OCI-LY1 (cell line): ENCODE data around the gene TMEM132C.

Experiments
- H2AFZ ChIP-seq: fragments of 200-600 bp; sonication (generic), shearing (Covaris generic); 2 replicates; pipeline ENCODE4 v1.6.0; 2014; ENCODE audit warnings: antibody characterized with exemption, mild to moderate bottlenecking, low read length
- H3F3A ChIP-seq: fragments of 200-600 bp; sonication (generic), shearing (Covaris generic); 2 replicates; pipeline ENCODE4 v1.6.0; 2014; ENCODE audit warnings: mild to moderate bottlenecking, antibody characterized with exemption, low read length, moderate library complexity; ENCODE audit not compliant: insufficient read depth
- H3K27ac ChIP-seq: fragments of 200-600 bp; sonication (generic); 2 replicates; pipeline ENCODE4 v1.5.1; 2014; ENCODE audit warnings: low read length, mixed run types, mild to moderate bottlenecking, low read depth; ENCODE audit not compliant: poor library complexity, severe bottlenecking
- H3K27me3 ChIP-seq: fragments of 200-600 bp; sonication (generic); 2 replicates; pipeline ENCODE4 v1.6.0; 2014; ENCODE audit warnings: antibody characterized with exemption, mild to moderate bottlenecking, low read length, moderate library complexity; ENCODE audit not compliant: insufficient read depth
- H3K36me3 ChIP-seq: fragments of 200-600 bp; sonication (generic); 2 replicates; pipeline ENCODE4 v1.6.1; 2014; ENCODE audit warnings: mild to moderate bottlenecking, antibody characterized with exemption, low read length, moderate library complexity, mixed read lengths; ENCODE audit not compliant: insufficient read depth
- H3K4me1 ChIP-seq: fragments of 200-600 bp; sonication (generic); 2 replicates; pipeline ENCODE4 v1.5.1; 2014; ENCODE audit warnings: mild to moderate bottlenecking, low read length, moderate library complexity; ENCODE audit not compliant: insufficient read depth, severe bottlenecking
- H3K4me2 ChIP-seq: fragments of 200-600 bp; sonication (generic), shearing (Covaris generic); 2 replicates; pipeline ENCODE4 v1.6.1; 2014; ENCODE audit warnings: low read length
- H3K4me3 ChIP-seq: fragments of 200-600 bp; sonication (generic); 2 replicates; pipeline ENCODE4 v1.5.1; 2014; ENCODE audit warnings: low read length, low read depth, mild to moderate bottlenecking, mixed read lengths; ENCODE audit not compliant: poor library complexity, severe bottlenecking
- H3K79me2 ChIP-seq: fragments of 200-600 bp; shearing (Covaris generic); 2 replicates; pipeline ENCODE4 v1.6.1; 2016; ENCODE audit warnings: mixed run types, low read length, mixed read lengths; ENCODE audit not compliant: insufficient read depth
- H3K9ac ChIP-seq: fragments of 200-600 bp; sonication (generic), shearing (Covaris generic); 2 replicates; pipeline ENCODE4 v1.6.1; 2014; ENCODE audit warnings: mild to moderate bottlenecking, low read length, mixed read lengths
- H3K9me2 ChIP-seq: fragments of 200-600 bp; sonication (generic), shearing (Covaris generic); 2 replicates; pipeline ENCODE4 v1.6.1; 2014; ENCODE audit warnings: low read depth, mild to moderate bottlenecking, low read length, mixed read lengths
- H3K9me3 ChIP-seq: fragments of 200-600 bp; shearing (Covaris generic); 2 replicates; pipeline ENCODE4 v1.6.1; 2014; ENCODE audit warnings: low read length, mixed read lengths
- H4K20me1 ChIP-seq: fragments of 200-600 bp; sonication (generic), shearing (Covaris generic); 2 replicates; pipeline ENCODE4 v1.6.0; 2016; ENCODE audit warnings: mild to moderate bottlenecking, low read length; ENCODE audit not compliant: insufficient read depth
- EZH2 ChIP-seq: fragments of 200-600 bp; sonication (generic), shearing (Covaris generic); IDR thresholded peaks from 2 replicates; pipeline ENCODE4 v1.8.0; 2017; ENCODE audit warnings: borderline replicate concordance, mixed run types, mild to moderate bottlenecking, antibody characterized with exemption, low read length, moderate library complexity, mixed read lengths
- TF ChIP-seq, protein P1 (sequence below): fragments of 200-600 bp; sonication (generic), shearing (Covaris generic); IDR thresholded peaks from 2 replicates; pipeline ENCODE4 v1.5.1; 2017; ENCODE audit warnings: mild to moderate bottlenecking, antibody characterized with exemption, low read length, moderate library complexity, mixed read lengths

Gene TMEM132C

DNA sequence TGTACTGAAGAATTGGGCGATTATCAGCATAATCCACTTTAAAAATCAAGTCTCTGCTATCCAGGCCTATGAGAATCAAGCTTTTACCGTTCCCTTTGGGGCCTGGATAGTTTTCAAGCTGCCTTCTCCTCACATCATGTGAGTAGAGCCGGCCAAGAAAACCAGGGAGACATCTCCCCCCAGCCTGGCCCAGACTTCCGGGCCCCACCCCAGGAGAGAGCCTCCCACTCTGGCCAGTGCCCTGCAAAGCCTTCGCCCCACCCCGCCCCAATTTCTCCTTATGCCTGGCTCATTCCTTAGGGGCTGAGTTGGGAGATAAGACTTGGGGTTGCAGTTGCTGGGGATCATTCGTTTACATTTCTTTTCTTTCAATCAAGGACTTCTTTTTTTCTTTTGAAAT lies 1.4 kb upstream of the TMEM132C start:
- no peaks in the 10 kb centered on the region for H3K9me3 ChIP-seq
- no peaks in the 10 kb centered on the region for H3K9me2 ChIP-seq
- no peaks in the 10 kb centered on the region for H3K4me1 ChIP-seq
- H3K4me3 ChIP-seq: no peak overlapping the region
- H3F3A ChIP-seq: no peaks in the 10 kb centered on the region
- H3K27me3 ChIP-seq: no peaks in the 10 kb centered on the region
- H2AFZ ChIP-seq: no peak overlapping the region
- H4K20me1 ChIP-seq: no peaks in the 10 kb centered on the region
- H3K4me2 ChIP-seq: no peak overlapping the region
- H3K9ac ChIP-seq: no peak overlapping the region
- TF ChIP-seq, protein P1, sequence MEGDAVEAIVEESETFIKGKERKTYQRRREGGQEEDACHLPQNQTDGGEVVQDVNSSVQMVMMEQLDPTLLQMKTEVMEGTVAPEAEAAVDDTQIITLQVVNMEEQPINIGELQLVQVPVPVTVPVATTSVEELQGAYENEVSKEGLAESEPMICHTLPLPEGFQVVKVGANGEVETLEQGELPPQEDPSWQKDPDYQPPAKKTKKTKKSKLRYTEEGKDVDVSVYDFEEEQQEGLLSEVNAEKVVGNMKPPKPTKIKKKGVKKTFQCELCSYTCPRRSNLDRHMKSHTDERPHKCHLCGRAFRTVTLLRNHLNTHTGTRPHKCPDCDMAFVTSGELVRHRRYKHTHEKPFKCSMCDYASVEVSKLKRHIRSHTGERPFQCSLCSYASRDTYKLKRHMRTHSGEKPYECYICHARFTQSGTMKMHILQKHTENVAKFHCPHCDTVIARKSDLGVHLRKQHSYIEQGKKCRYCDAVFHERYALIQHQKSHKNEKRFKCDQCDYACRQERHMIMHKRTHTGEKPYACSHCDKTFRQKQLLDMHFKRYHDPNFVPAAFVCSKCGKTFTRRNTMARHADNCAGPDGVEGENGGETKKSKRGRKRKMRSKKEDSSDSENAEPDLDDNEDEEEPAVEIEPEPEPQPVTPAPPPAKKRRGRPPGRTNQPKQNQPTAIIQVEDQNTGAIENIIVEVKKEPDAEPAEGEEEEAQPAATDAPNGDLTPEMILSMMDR: no peak
- TF ChIP-seq EZH2: no peak
- no peaks in the 10 kb centered on the region for H3K79me2 ChIP-seq
- no peaks in the 10 kb centered on the region for H3K36me3 ChIP-seq
- H3K27ac ChIP-seq: no peak overlapping the region

DNA sequence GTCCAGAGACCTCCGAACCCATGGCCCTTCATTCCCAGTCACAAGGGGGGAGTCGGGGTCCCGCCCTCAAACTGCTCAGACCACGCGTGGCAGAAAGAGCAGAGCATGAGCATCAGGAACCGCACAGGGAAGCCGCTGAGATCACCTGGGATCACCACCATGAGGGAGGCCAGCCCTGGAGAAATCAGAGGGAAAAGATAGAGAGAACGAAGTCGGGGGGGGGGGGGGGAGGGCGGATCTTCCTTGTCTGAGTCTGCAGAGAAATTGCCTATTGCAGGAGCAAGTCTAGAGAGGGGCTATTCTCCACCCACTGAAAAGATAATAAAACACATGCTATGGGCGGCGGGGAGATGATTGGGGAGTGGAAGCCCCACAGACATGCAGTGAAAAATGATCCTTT lies 884 bp upstream of the TMEM132C start:
- Histone ChIP-seq H3K4me1 (no peaks in the 10 kb centered on the region), H4K20me1 (no peaks in the 10 kb centered on the region), H3K36me3 (no peaks in the 10 kb centered on the region), H3K4me3 (no peak overlapping the region), H3K27me3 (no peaks in the 10 kb centered on the region), H3K9me3 (no peaks in the 10 kb centered on the region), H3K79me2 (no peaks in the 10 kb centered on the region), H3F3A (no peaks in the 10 kb centered on the region), H3K27ac (no peak overlapping the region), H3K4me2 (no peak overlapping the region), H3K9ac (no peak overlapping the region), H2AFZ (no peak overlapping the region), H3K9me2 (no peaks in the 10 kb centered on the region)
- TF ChIP-seq, protein P1: no peak
- TF ChIP-seq EZH2: no peak

DNA sequence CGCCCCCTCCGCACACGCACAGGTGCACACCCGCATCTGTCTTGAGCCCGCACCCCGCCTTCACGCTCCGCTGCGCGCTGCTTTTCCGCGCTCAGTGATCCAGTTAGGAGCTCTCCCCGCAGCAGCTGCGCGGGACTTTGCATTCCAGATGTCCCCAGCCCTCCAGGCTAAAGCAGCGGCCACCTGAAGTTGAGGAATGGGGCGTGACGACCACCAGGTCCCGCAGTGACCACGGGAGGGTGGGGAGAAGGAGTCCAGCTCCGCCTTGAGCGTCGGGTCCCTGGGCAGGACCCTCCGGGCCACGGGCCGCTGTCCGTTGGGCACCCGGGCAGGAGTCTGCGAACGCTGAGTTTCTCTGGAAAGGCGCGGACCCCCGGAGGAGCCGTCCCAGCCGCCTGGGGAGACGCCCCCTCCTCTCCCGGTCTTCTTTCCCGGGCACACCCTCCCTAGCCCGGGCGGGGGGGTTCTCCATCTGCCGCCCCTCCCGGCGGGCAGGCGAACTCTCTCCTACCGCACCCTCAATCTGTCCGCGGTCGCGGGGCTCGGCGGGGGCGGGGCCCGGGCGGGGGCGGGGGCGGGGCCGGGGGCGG lies 334 bp upstream of the TMEM132C start:
- no peak overlapping the region for H3K4me3 ChIP-seq
- H3K79me2 ChIP-seq: no peaks in the 10 kb centered on the region

More for the DNA sequence above, 334 bp upstream of the TMEM132C start:
- Histone ChIP-seq H3F3A (no peaks in the 10 kb centered on the region), H3K4me2 (no peak overlapping the region), H3K36me3 (no peaks in the 10 kb centered on the region), H3K9ac (no peak overlapping the region), H4K20me1 (no peaks in the 10 kb centered on the region), H2AFZ (no peak overlapping the region), H3K9me2 (no peaks in the 10 kb centered on the region), H3K9me3 (no peaks in the 10 kb centered on the region), H3K27me3 (no peaks in the 10 kb centered on the region), H3K27ac (no peak overlapping the region), H3K4me1 (no peaks in the 10 kb centered on the region)
- no peak for TF ChIP-seq EZH2
- TF ChIP-seq, protein P1: no peak
